Esophagus squamous epithelium (tissue), 5 donors: Measurements from ENCODE around the gene LAMA5. TPM values are rescaled to one million over a fixed set of nuclear protein-coding genes. Genes with fewer than 3 reads are reported as not detected.

ENCODE experiments used
- DNase-seq: peaks from one replicate; lab custom pipeline; 2025; lab: John Stamatoyannopoulos, UW
- H3K27ac ChIP-seq, 4 donors: fragments of 200-600 bp; sonication (generic); one replicate each; pipeline ENCODE4 v1.5.1; 2016 to 2019; ENCODE audit warnings: mild to moderate bottlenecking in 1 of 4
- H3K27me3 ChIP-seq, 4 donors: fragments of 200-600 bp; sonication (generic); 1 replicate in 3 of 4; 2 replicates in 1 of 4; pipeline versions ENCODE4 v1.5.1 to v1.6.0; 2017 to 2021; ENCODE audit warnings: antibody characterized with exemption in 1 of 4
- H3K36me3 ChIP-seq, 3 donors: fragments of 200-600 bp; sonication (generic); one replicate each; pipeline ENCODE4 v1.5.1; 2016 to 2019
- H3K4me1 ChIP-seq, 3 donors: fragments of 200-600 bp; sonication (generic); one replicate each; pipeline ENCODE4 v1.5.1; 2017 to 2019
- H3K4me3 ChIP-seq, 4 donors: fragments of 200-600 bp; sonication (generic); 1 replicate in 3 of 4; 2 replicates in 1 of 4; pipeline ENCODE4 v1.5.1; 2016 to 2019; ENCODE audit warnings: mild to moderate bottlenecking in 2 of 4, moderate library complexity in 1 of 4
- H3K9me3 ChIP-seq, 3 donors: fragments of 200-600 bp; sonication (generic); one replicate each; pipeline ENCODE4 v1.5.1; 2016 to 2019
- CTCF ChIP-seq, 6 experiments: fragments of 450-650 bp in 4 of 6; fragments of 200-600 bp in 2 of 6; sonication (generic) in 2 of 6; IDR thresholded peaks; one replicate each; pipeline ENCODE4 v1.5.1; 2016 to 2019; ENCODE audit warnings: antibody characterized with exemption in 6 of 6, mild to moderate bottlenecking in 4 of 6, moderate library complexity in 4 of 6
- POLR2A ChIP-seq, 4 donors: fragments of 450-650 bp; IDR thresholded peaks; one replicate each; pipeline ENCODE4 v1.6.1; 2017; ENCODE audit warnings: antibody characterized with exemption in 4 of 4, mild to moderate bottlenecking in 4 of 4, moderate library complexity in 3 of 4
- WGBS, 2 donors: methylation state at CpG; one replicate each; pipeline ENCODE4 v1.1.5; 2018; 5-methylcytosine and 5-hydroxymethylcytosine counted together
- intact Hi-C: fragments of 100-400 bp; cut with DNase I; formaldehyde crosslinking; loops from one replicate; pipeline ENCODE4 v1.15.0; 2022
- total RNA-seq, 4 donors: library from RNA; depleted of rRNA; stranded (reverse); fragments of >200 nt; gene quantifications; one replicate each; pipeline ENCODE4 v1.1.0, GENCODE V29; 2016
- donor health status: DM: yes; HTN: yes; CAD: no.

The LAMA5 gene
- total RNA-seq, 4 donors from 2014 or later: 60.4 to 127 (median 98.9) TPM

- intact Hi-C loops: no loop called here
- Histone ChIP-seq H3K36me3 (peaks cover 6 to 64% (median 19%) of the 10 kb centered on the region in 3 donors), H3K27ac (peak overlapping the region; percentile 91 to 93 (median 92)), H3K4me1 (peaks cover 42 to 62% (median 52%) of the 10 kb centered on the region in 3 donors), H3K27me3 (no peaks in the 10 kb centered on the region), H3K9me3 (no peaks in the 10 kb centered on the region), H3K4me3 (peak overlapping the region in 1 of 4 donors; percentile 13)
- WGBS, 2 donors: 60 to 70% methylated on average over 2 to 7 of the region's 23 CpGs
- no peak for DNase-seq
- TF ChIP-seq CTCF (IDR thresholded peaks at IDR 0.05) (no peak), POLR2A (IDR thresholded peaks at IDR 0.05) (no peak)
Observed at GRCh38 chr20:62350629-62351422, 16.3 kb downstream of the LAMA5 start.

GRCh38 chr20:62350098-62350628 is 16.9 kb downstream of the LAMA5 start:
- no peaks in the 10 kb centered on the region for H3K9me3 ChIP-seq
- TF ChIP-seq POLR2A (IDR thresholded peaks at IDR 0.05) (peak in 1 of 4 donors; percentile 8), CTCF (IDR thresholded peaks at IDR 0.05) (no peak)
- intact Hi-C loops: no loop called here
- peaks cover 36 to 56% (median 46%) of the 10 kb centered on the region in 3 donors for H3K4me1 ChIP-seq
- H3K27me3 ChIP-seq: no peaks in the 10 kb centered on the region
- WGBS, 2 donors: 64% methylated on average over 3 of the region's 16 CpGs; no CpG with 5 or more reads in 1 of the 2 donors
- peak overlapping the region in 1 of 4 donors; percentile 13 for H3K4me3 ChIP-seq
- H3K27ac ChIP-seq: peak overlapping the region; percentile 91 to 93 (median 92)
- DNase-seq: no peak
- peaks cover 6 to 70% (median 22%) of the 10 kb centered on the region in 3 donors for H3K36me3 ChIP-seq

- WGBS, 2 donors: 40 to 56% methylated on average over 4 to 6 of the region's 7 CpGs
- Histone ChIP-seq H3K9me3 (no peaks in the 10 kb centered on the region), H3K27me3 (no peaks in the 10 kb centered on the region), H3K27ac (peak overlapping the region; percentile 91 to 93 (median 92)), H3K36me3 (peaks cover 6 to 76% (median 22%) of the 10 kb centered on the region in 3 donors), H3K4me3 (no peak overlapping the region), H3K4me1 (peaks cover 30 to 50% (median 40%) of the 10 kb centered on the region in 3 donors)
- DNase-seq: no peak
- intact Hi-C loops: no loop called here
- no peak for TF ChIP-seq POLR2A (IDR thresholded peaks at IDR 0.05)
- no peak for TF ChIP-seq CTCF (IDR thresholded peaks at IDR 0.05)
Observed at GRCh38 chr20:62349556-62350097, 17.5 kb downstream of the LAMA5 start.

- H3K27ac ChIP-seq: peak overlapping the region in 1 of 4 donors; percentile 25
- TF ChIP-seq CTCF (IDR thresholded peaks at IDR 0.05) (no peak), POLR2A (IDR thresholded peaks at IDR 0.05) (no peak)
- peaks cover 21 to 40% (median 30%) of the 10 kb centered on the region in 3 donors for H3K4me1 ChIP-seq
- no peaks in the 10 kb centered on the region for H3K27me3 ChIP-seq
- H3K36me3 ChIP-seq: peaks cover 6 to 86% (median 22%) of the 10 kb centered on the region in 3 donors
- no peak overlapping the region for H3K4me3 ChIP-seq
- intact Hi-C loops: no loop called here
- H3K9me3 ChIP-seq: no peaks in the 10 kb centered on the region
- DNase-seq: no peak
- 94% methylated on average over 1 of the region's 1 CpG for WGBS, 2 donors
Observed at GRCh38 chr20:62348604-62349003, 18.5 kb downstream of the LAMA5 start.

GRCh38 chr20:62347445-62347844 is 19.7 kb downstream of the LAMA5 start:
- intact Hi-C loops: no loop called here
- H3K9me3 ChIP-seq: no peaks in the 10 kb centered on the region
- no peak for DNase-seq
- TF ChIP-seq POLR2A (IDR thresholded peaks at IDR 0.05): no peak
- no peak for TF ChIP-seq CTCF (IDR thresholded peaks at IDR 0.05)
- peaks cover 6 to 95% (median 22%) of the 10 kb centered on the region in 3 donors for H3K36me3 ChIP-seq
- no peaks in the 10 kb centered on the region for H3K27me3 ChIP-seq
- peaks cover 11 to 29% (median 18%) of the 10 kb centered on the region in 3 donors for H3K4me1 ChIP-seq
- H3K4me3 ChIP-seq: no peak overlapping the region
- 80 to 81% methylated on average over 3 to 5 of the region's 9 CpGs for WGBS, 2 donors
- peak overlapping the region in 1 of 4 donors; percentile 10 for H3K27ac ChIP-seq
